22Rv1 (cell line): ENCODE data around the gene POLL.

Source experiments
- H3K27ac ChIP-seq: fragments of 450-650 bp; 2 replicates; pipeline ENCODE4 v1.5.1; 2017
- ZFX ChIP-seq: fragments of 450-650 bp; IDR thresholded peaks from 2 replicates; pipeline ENCODE4 v1.6.1; 2017; ENCODE audit warnings: antibody characterized with exemption, borderline replicate concordance
- TF ChIP-seq, protein P1 (sequence below): fragments of 450-650 bp; IDR thresholded peaks from 2 replicates; pipeline ENCODE4 v1.5.1; 2017; ENCODE audit warnings: mild to moderate bottlenecking

The POLL gene

DNA sequence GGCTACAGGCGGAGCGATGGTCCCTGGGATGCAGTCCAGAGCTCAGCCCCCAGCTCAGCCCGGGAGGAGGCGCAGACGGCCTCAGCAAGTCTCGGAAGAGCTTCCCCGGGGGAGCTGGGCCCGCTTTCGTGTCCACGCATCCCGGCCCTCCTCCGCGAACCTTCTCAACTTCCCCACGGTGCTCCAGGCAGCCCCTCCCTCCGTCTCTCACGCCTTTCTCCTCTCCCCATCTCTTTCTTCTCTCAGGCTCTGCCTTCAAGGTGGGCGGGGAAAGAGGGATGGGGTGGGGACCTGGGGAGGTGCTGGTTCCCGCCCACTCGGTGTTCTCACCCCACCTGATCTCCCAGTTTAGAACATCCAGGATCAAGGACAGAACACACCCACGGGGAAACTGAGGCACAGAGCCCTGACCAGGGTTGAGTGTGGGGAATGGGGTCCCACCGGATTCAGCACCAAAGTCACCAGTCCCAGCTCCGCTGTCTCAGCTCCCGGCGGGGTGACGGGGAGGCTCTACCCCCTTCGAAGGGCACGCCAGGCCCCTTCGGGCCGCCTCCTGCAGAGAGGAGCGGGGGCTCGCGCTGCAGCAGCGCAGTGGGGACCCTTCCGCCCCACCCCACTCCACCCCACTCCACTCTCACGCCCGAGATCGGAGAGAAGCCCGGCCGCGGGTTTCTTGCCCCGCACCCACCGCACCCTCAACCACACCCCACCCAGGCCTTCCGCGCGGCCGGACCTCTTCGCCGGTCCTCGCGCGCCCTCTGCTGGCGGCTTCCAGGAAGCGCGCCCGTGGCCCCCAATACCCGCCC lies 18.2 kb downstream of the POLL start:
- no peak for TF ChIP-seq ZFX
- TF ChIP-seq, protein P1, sequence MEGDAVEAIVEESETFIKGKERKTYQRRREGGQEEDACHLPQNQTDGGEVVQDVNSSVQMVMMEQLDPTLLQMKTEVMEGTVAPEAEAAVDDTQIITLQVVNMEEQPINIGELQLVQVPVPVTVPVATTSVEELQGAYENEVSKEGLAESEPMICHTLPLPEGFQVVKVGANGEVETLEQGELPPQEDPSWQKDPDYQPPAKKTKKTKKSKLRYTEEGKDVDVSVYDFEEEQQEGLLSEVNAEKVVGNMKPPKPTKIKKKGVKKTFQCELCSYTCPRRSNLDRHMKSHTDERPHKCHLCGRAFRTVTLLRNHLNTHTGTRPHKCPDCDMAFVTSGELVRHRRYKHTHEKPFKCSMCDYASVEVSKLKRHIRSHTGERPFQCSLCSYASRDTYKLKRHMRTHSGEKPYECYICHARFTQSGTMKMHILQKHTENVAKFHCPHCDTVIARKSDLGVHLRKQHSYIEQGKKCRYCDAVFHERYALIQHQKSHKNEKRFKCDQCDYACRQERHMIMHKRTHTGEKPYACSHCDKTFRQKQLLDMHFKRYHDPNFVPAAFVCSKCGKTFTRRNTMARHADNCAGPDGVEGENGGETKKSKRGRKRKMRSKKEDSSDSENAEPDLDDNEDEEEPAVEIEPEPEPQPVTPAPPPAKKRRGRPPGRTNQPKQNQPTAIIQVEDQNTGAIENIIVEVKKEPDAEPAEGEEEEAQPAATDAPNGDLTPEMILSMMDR, result peak; percentile 90
- H3K27ac ChIP-seq, result no peak overlapping the region

DNA sequence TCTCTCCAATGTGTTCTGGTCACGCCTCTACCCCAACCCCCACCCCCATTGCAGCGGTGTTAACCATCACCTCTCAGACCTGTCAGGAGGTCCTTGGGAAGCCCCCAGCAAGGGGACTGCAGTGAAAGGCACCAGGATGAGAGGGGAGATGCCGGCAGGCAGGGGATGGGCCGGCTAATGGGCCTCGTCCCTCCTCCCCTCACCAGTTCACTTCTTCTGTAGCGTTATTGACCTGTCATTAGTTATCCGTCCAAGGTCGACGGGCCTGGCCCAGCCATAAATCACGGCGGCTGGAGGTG lies 18.8 kb downstream of the POLL start:
- no peak for TF ChIP-seq ZFX
- TF ChIP-seq, protein P1, result no peak
- no peak overlapping the region for H3K27ac ChIP-seq

GRCh38 chr10:101568054-101568745 lies 19.9 kb downstream of the POLL start:
- TF ChIP-seq ZFX, result no peak
- TF ChIP-seq, protein P1, result no peak
- no peak overlapping the region for H3K27ac ChIP-seq

DNA sequence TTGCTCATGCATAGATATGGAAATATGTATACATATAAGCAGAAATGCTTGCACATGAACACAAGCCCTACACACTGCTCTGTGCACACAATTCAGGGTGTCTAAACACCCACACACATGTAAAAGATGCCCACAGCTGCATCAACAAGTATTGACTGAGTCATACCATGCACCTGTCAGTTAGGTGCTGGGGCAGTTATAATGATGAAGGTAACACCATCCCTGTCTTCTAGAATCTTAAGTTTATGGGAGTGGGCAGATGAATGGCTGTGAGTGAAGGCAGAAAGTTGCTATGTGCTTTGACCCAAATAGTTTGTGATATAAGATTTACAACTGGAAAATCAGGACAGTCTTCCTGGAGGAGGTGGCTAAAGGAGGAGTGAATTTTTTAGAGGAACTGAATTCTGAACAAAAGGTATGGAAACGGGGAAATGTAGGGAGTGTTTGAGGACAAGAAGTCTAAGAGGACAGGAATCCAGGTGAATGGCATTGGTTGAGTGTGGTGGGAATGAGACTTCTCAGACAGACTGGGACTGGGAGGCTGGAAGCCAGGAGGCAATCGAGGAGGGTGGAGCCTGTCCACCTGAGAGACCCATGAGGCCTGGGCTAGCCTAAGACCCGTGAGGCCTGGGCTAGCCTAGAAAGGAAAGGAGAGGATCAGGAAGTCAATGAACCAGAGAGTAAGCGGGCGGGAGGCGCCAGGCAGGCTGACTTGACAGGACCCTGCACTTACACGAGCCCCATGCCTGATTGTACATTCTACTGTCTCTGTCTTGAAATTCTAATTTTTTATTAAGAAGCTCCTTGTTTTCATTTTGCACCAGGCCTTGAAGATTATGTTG lies 20.7 kb downstream of the POLL start:
- TF ChIP-seq ZFX, result no peak
- TF ChIP-seq, protein P1, result no peak
- no peak overlapping the region for H3K27ac ChIP-seq

- TF ChIP-seq, protein P1, result no peak
- no peak for TF ChIP-seq ZFX
- H3K27ac ChIP-seq, result no peak overlapping the region
Observed at GRCh38 chr10:101566333-101567164, 21.5 kb downstream of the POLL start.

GRCh38 chr10:101565936-101566332 lies 22.1 kb downstream of the POLL start:
- TF ChIP-seq, protein P1, result no peak
- no peak for TF ChIP-seq ZFX
- no peak overlapping the region for H3K27ac ChIP-seq
